HAP-1 (cell line): ENCODE data around the gene CCT7.

Experiments
- DNase-seq, 2 experiments: peaks; one replicate each; pipeline ENCODE4 v3.0.0-alpha.2; 2016 to 2020; ENCODE audit warnings: low spot score in 2 of 2
- H3K27me3 ChIP-seq: fragments of 250-450 bp; sonication (Bioruptor Pico); 2 replicates; pipeline ENCODE4 v1.5.1; 2020; ENCODE audit warnings: low read depth, mild to moderate bottlenecking, moderate library complexity
- H3K36me3 ChIP-seq: fragments of 250-450 bp; sonication (Bioruptor Pico); replicated peaks from 2 replicates; pipeline ENCODE4 v1.5.1; 2020; ENCODE audit warnings: mild to moderate bottlenecking
- H3K4me1 ChIP-seq: fragments of 250-450 bp; sonication (Bioruptor Pico); 2 replicates; pipeline ENCODE4 v1.5.1; 2020; ENCODE audit warnings: mild to moderate bottlenecking
- H3K4me3 ChIP-seq: fragments of 250-450 bp; sonication (Bioruptor Pico); 2 replicates; pipeline ENCODE4 v1.5.1; 2020; ENCODE audit warnings: mild to moderate bottlenecking, moderate library complexity
- H3K9me3 ChIP-seq: fragments of 250-450 bp; sonication (Bioruptor Pico); 2 replicates; pipeline ENCODE4 v1.5.1; 2020; ENCODE audit warnings: mild to moderate bottlenecking, moderate library complexity
- in situ Hi-C: fragments of 300-500 bp; cut with MboI; formaldehyde crosslinking; loops from 3 replicates; pipeline ENCODE4 v1.14.3; 2020; ENCODE audit warnings: low sequenced_read_pairs, inconsistent platforms, mixed read lengths

The CCT7 gene

DNA sequence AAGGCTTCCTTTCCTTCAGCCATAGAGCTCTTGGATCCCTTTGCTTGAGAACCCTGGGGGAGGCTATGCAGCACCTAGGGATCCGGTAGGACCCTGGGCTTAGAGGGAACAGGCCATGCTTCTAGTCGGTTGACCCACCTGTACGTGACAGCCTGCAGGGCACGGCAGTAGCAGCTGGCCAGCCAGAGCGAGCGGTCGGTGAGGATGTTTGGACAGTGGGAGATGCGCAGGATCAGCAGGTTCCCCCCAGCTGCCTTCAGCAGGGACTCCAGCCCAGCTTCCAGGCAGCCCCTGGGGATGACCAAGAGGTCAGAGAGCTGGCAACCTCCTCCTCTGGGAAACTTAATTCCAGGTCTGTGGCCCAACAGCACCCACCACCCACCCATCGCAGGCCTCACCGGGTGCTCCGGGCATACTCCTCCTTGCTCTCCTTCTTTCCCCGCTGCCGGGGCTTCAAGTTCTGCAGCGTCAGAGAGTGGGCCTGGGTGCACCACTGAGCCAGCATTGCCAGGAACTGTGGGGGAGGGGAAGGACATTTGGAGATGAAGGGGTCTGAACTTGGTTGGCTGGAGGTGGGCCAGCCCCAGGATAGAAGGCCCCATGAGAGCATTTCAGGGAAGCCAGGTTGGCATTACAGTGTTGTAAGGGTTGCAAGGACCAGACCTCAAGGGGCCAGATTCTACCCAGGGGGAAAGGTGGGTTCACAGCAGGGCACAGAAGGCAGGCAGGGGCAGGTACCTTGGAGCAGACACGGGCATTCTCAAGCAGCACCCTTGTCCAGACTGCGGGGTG, 29.6 kb downstream of the CCT7 start:
- Histone ChIP-seq H3K9me3 (no peaks in the 10 kb centered on the region), H3K4me1 (no peaks in the 10 kb centered on the region), H3K36me3 (peaks cover 30% of the 10 kb centered on the region), H3K4me3 (no peak overlapping the region), H3K27me3 (no peaks in the 10 kb centered on the region)
- in situ Hi-C loops, result no loop called here
- DNase-seq, result no peak

DNA sequence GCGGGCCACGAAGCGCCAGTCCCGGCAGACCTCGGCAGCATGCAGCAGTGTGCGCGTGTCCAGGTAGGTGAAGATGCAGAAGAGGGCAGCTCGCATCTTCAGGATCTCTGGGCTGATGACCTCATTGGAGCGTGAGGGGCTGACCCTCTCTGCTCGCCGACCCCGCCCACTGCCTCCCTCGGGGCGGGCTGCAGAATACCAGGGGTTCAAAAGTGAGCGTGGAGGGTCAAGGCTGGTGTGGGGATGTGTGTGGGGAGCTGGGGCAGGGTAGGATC, 30.2 kb downstream of the CCT7 start:
- no peaks in the 10 kb centered on the region for H3K4me1 ChIP-seq
- peaks cover 26% of the 10 kb centered on the region for H3K36me3 ChIP-seq
- H3K9me3 ChIP-seq, result no peaks in the 10 kb centered on the region
- no peak for DNase-seq
- H3K27me3 ChIP-seq, result no peaks in the 10 kb centered on the region
- in situ Hi-C loops, result no loop called here
- H3K4me3 ChIP-seq, result no peak overlapping the region

DNA sequence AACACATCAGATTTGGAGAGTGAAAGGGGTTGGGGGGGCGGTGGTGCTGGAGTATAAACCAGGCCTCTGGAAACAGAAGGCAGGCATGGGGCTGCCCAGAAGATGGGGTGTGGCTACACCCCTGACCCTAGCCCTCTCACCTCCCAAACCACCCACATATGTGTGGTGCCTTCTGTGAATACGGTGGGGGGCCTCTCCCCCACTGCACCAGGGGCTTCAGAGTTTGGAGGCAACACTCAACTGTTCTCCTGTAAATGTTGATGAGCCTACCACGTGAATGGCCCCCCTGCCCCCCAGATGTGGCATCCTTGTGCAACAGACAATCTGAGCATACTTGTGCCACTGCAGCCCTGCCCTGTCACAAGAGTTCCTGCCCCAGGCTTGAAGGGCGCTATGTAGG, 30.7 kb downstream of the CCT7 start:
- H3K36me3 ChIP-seq, result peaks cover 21% of the 10 kb centered on the region
- H3K9me3 ChIP-seq, result no peaks in the 10 kb centered on the region
- in situ Hi-C loops, result no loop called here
- H3K4me1 ChIP-seq, result no peaks in the 10 kb centered on the region
- no peak overlapping the region for H3K4me3 ChIP-seq
- no peaks in the 10 kb centered on the region for H3K27me3 ChIP-seq
- no peak for DNase-seq

DNA sequence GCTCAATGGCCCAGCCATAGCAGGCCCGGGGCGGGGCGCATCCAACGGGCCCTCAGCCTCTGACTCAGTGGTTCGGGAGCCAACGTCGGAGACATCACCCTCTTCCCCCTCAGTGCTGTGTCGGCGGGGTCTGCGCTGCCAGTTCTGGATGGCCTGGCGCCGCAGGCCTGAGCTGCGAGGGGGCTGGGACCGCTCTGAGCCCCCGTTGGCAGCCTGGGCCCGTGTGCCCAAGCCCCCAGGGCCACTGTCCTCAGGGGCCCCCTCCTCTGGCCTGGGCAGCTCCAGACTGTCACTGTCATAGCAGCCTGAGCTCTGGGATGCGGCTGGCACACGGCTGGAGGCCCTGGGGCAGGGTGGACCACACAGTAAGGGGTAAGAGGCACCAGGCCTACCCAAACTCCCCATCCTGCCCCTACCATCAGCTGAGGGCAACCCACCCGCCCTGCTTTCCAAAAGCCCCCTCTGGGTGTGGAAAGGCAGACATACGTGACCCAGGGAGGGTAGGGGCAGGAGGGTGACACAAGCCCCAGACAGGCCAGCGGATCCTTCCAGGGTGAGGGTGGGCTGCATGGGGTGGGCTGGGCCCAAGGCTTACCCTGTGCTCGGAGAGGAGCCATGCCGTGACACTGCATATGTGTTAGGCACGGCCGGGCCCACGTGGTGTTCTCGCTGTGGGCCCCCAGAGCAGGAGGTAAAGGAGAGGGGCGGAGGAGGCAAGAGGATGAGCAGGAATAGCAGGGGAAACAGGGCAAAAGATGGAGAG, 31.4 kb downstream of the CCT7 start:
- in situ Hi-C loops, result no loop called here
- H3K4me3 ChIP-seq, result no peak overlapping the region
- peaks cover 16% of the 10 kb centered on the region for H3K36me3 ChIP-seq
- DNase-seq, result no peak
- H3K4me1 ChIP-seq, result no peaks in the 10 kb centered on the region
- H3K9me3 ChIP-seq, result no peaks in the 10 kb centered on the region
- no peaks in the 10 kb centered on the region for H3K27me3 ChIP-seq

DNA sequence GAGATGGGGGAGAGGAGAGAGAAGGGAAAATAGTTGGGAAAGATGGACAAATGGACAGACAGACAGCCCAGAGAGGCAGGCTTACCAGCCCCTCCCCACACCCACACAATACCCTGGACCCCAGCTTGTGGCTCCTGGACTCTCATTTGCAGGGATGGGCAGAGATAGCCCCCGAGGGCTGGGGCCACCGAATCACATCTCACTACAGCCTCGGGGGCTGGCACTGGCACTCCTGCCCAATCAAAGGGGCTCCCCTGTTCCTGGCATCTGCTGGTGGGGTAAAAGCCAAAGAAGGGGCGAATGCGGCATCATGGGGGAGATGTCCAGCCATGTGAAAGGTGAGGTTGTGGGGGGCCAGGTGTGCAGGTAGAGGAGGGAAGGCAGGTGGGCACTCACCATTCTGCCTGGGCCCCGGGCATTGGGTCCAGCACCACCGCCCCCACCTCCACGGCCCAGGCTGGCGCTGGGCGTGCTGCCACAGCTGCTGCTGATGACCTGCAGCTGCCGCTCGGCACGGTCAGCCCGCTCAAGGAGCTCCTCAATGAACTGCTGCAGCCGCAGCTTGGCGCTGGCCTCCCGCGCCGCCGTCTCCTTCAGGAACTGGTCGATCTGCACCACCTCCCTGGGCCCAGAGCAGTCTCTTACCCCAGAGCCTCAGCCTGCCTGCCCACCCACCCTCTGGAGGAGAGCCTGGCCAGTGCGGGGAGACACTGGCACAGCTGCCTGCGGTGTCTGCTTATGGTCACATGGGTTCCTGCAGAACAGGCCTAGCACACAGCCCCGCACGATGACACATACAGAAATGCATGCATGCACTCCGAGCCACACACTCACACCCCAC, 32.2 kb downstream of the CCT7 start:
- H3K36me3 ChIP-seq, result peaks cover 16% of the 10 kb centered on the region
- no peaks in the 10 kb centered on the region for H3K27me3 ChIP-seq
- no peak for DNase-seq
- no peaks in the 10 kb centered on the region for H3K4me1 ChIP-seq
- H3K9me3 ChIP-seq, result no peaks in the 10 kb centered on the region
- in situ Hi-C loops, result no loop called here
- no peak overlapping the region for H3K4me3 ChIP-seq

DNA sequence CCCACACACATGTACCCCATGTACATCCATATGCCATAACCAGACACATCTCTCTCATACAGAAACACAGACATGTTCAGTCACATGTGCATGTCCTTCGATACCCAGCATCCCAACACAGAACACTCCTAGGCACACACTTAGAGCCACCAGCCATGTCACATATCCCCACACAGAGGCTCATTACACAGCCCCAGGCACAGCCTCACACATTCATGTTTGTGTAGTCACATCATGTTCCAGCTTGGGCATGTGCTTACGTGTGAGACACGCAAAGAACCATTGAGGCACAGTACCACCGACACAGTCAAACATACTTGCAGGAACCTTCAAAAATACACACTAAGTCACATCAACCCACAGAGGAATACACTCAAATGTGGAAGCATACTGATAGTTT, 32.9 kb downstream of the CCT7 start:
- in situ Hi-C loops, result no loop called here

DNA sequence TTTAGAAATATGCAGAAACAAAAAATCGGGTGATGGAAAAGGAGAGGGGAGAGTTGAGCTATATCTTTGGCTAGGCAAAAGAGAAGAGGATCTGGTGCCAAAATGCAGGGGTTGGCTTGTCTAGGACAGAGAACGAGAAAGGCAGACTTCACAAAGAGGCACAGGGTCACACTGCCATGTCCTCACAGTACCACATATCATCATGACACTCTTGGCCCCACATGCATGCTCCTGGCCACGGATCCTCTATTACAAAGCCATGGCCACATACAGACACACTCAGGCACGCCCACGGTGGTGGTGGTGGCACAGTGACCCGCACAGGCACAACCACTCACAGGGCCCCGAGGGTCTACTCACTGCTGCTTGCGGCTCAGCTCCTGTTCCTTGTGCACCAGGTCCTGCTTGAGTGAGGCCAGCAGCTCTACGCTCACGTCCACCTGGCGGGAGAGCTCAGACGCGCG, 34.3 kb downstream of the CCT7 start:
- Histone ChIP-seq H3K27me3 (no peaks in the 10 kb centered on the region), H3K4me1 (no peaks in the 10 kb centered on the region), H3K36me3 (peaks cover 11% of the 10 kb centered on the region), H3K4me3 (no peak overlapping the region), H3K9me3 (no peaks in the 10 kb centered on the region)
- no peak for DNase-seq
- in situ Hi-C loops, result no loop called here

More for the DNA sequence above, 32.9 kb downstream of the CCT7 start:
- DNase-seq, result no peak
- no peaks in the 10 kb centered on the region for H3K27me3 ChIP-seq
- no peaks in the 10 kb centered on the region for H3K4me1 ChIP-seq
- no peak overlapping the region for H3K4me3 ChIP-seq
- peaks cover 16% of the 10 kb centered on the region for H3K36me3 ChIP-seq
- no peaks in the 10 kb centered on the region for H3K9me3 ChIP-seq

DNA sequence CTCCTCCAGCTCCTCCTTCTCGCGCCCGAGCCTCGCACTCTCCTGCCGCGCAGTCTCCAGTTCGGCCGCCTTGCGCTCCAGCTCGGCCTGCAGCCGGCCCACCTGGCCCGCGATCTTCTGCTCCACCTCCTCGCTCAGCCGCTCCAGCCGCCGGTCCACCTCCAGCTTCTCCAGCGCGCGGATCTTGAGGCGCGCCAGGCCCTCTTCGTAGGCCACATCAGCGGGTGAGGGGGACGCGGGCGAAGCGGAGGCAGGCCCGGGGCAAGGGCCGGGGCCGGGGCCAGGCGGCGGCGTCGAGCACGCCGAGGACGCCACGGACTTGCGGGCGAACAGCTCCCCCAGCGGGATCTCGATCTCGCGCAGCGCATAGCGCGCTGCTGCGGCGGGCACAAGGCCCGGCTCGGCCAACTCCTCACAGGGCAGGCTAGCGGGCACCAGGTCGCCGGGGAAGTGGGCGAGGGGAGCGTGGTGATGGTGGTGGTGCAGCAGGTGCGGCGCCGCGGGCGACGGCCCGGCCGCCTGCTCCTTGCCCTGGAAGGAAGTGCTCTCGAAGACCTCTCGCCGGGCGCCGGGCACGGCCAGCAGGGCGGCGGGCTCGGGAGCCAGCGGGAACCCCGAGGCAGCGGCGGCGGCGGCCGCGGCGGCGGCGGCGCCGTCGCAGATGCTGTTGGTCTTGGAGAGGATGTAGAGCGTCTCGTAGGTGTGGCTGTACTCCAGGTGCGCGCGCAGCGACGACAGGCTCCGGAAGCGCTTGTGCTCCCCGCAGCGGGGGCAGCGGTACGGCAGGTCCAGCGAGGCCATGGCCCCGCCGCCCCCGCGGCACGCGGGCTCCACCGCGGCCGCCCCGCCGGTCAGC, 35.0 kb downstream of the CCT7 start:
- in situ Hi-C loops, result no loop called here
- Histone ChIP-seq H3K27me3 (no peaks in the 10 kb centered on the region), H3K36me3 (peaks cover 10% of the 10 kb centered on the region), H3K4me1 (no peaks in the 10 kb centered on the region), H3K4me3 (no peak overlapping the region), H3K9me3 (no peaks in the 10 kb centered on the region)
- no peak for DNase-seq

DNA sequence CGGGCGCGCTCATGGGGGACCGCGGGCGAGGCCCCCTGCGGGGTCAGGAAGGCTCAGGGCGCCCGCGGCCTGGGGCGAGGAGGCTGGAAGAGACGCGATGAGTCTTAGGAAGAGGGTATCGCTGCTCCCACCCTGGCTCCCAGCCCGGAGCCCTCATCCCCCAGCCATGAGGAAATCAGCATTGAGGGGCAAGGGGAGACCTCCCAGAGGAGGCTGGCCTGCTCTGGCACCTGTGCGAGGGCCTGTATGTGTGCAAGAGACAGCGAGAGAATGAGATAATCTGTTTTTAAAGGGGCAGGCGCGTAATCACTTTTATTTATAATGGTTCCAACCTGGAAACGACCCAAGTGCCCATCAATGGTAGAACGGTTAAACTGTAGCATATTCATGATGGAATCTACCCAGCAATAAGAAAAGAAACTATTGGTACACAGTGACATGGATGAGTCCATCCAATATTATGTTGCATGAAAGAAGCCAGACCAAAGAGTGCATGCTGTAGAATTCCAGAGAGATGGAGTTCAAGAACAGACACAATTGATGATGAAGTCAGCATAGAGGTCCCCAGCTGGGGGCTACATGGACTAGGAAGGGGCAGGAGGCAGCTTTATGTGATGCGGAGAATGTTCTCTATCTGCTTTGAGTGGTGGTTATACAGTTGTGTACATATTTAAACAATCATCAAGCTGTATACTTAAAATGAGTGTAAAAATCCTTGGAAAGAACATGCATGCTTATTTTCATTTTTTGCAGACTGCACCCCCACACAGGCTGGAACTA, 35.8 kb downstream of the CCT7 start:
- Histone ChIP-seq H3K4me3 (no peak overlapping the region), H3K36me3 (peaks cover 8% of the 10 kb centered on the region), H3K4me1 (no peaks in the 10 kb centered on the region), H3K27me3 (no peaks in the 10 kb centered on the region), H3K9me3 (no peaks in the 10 kb centered on the region)
- DNase-seq, result no peak
- in situ Hi-C loops, result no loop called here

DNA sequence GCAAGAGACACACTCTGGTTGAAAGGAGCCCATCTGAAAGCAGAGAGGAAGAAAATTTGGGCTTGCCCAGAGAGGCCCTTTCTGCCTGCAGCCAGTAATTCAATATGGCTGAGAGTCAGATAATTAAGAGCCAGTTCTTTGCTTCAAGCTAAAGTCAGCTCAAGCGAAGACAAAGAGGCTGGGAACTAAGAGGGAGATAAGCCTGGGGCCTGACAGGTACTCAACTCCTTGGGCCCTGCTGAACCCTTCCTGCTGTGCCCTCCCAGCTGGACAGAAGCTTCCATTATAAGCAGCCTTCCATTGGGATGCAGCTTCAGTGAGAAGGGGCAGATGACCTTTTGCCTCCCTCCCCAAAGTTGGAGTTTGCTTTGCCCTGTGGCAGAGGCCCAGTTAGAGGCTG, 38.2 kb downstream of the CCT7 start:
- Histone ChIP-seq H3K27me3 (no peaks in the 10 kb centered on the region), H3K4me3 (no peak overlapping the region), H3K4me1 (no peaks in the 10 kb centered on the region), H3K36me3 (peaks cover 7% of the 10 kb centered on the region), H3K9me3 (no peaks in the 10 kb centered on the region)
- DNase-seq, result no peak
- in situ Hi-C loops, result no loop called here

DNA sequence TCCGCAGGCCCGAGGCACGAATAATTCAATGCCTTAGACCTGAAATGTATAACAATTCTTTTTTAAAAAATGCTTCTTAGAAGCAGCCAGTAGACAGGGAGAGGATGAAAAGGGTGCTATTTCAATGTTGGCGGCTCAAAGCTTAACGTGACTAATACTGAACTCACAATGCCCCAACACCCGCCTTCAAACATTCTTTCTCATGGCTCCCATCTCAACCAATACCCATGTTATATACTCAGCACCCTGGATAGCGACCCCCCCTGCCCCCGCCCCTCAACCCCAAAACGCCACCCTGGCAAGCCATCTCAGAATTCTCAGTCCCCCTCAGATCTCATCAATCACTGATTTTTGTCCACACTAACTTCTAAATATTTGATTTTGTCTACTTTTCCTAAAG, 45.7 kb downstream of the CCT7 start:
- DNase-seq, result no peak
- peaks cover 1% of the 10 kb centered on the region; the same call in 1 of the 2 replicates for H3K4me1 ChIP-seq
- no peaks in the 10 kb centered on the region; the same call in 1 of the 2 replicates for H3K36me3 ChIP-seq
- H3K27me3 ChIP-seq, result no peaks in the 10 kb centered on the region
- in situ Hi-C loops, result no loop called here
- H3K9me3 ChIP-seq, result no peaks in the 10 kb centered on the region
- H3K4me3 ChIP-seq, result no peak overlapping the region

DNA sequence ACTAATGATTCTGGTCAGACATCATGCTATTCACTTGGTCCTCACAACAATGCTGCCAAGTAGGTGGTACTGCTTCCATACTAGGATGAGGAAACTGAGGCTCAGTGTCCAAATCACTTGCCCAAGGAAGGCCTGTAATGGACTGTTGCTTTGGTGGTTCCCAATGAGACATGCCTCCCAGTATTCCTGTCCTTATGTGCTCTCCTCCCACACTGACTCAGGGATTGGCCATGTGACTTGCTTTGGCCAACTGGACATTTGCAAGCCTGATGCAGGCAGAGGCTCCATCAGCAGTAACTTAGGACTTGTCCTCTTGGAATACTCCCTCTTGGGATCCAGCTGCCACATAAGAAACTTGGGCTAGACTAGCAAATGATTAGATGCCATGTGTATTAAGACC, 47.1 kb downstream of the CCT7 start:
- peaks cover 3% of the 10 kb centered on the region; the same call in 1 of the 2 replicates for H3K4me1 ChIP-seq
- H3K4me3 ChIP-seq, result no peak overlapping the region
- in situ Hi-C loops, result no loop called here
- DNase-seq, result no peak
- H3K36me3 ChIP-seq, result no peaks in the 10 kb centered on the region; the same call in 1 of the 2 replicates
- no peaks in the 10 kb centered on the region for H3K9me3 ChIP-seq
- no peaks in the 10 kb centered on the region for H3K27me3 ChIP-seq
